HG02588 (cell line): ENCODE measurements around the gene TADA2A.
"Not testable (repeated sequence)": the region's sequence is repeated elsewhere in the genome, so short reads cannot be mapped to it uniquely, and the experiment has no call there.

Experiments used
- ATAC-seq: cut with Tn5 transposase; IDR thresholded peaks from one replicate; pipeline ENCODE4 v1.9.1; 2021; ENCODE audit warnings: mild to moderate bottlenecking, moderate library complexity; ENCODE audit not compliant: unreplicated experiment

The TADA2A gene

GRCh38 chr17:37457801-37458200, 51.1 kb downstream of the TADA2A start:
- ATAC-seq: not testable (repeated sequence)

GRCh38 chr17:37458805-37459204, 52.1 kb downstream of the TADA2A start:
- ATAC-seq: no peak

DNA sequence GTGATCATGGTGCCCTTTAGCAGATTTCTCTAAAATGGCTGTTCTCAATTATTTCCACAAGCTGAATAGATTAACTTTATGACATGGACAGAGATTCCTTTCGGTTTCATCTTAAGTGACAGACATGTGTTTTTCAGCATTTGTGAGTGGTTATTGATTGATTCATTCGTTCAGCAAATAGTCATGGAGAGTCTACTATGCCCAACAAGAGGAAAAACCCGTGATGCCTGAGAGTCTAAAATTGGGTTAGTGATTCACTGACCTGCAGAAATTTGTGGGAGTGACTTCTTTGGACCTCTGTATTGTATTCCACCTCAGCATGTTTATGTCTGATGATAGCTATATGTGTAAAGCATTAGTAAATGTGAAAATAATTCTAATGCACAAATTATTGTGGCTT, 55.0 kb downstream of the TADA2A start:
- no peak for ATAC-seq

DNA sequence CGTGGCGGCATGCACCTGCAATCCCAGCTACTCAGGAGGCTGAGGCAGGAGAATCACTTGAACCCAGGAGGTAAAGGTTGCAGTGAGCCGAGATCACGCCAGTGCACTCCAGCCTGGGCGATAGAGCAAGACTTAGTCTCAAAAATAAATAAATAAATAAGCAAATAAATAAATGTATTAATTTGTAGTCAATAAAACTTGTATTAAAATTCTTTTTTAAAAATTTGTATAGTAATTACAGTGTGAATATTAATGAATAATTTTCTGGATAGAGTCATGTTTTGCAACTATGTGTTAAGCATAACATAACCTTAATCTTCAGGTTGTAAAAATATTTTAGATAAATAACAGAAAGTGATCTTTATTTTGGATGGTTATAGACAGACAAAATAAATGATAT, 55.8 kb downstream of the TADA2A start:
- no peak for ATAC-seq

DNA sequence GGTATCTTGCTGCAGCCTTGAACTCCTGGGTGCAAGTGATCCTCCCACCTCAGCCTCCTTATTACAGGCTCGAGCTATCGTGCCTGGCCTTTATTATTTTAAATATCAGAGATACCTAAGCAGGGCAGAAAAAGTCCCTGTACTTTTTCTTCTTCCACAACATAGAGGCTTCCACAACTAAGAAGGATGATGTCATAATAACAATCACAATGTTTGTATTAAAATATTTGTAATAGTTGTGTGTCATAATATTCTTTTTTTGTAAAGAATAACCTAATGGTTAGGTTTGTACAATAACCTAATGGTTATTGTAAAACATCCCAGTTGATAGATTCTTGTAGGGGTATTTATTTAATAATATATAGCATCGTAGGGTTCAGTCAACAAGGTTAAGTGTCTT, 56.4 kb downstream of the TADA2A start:
- no peak for ATAC-seq

- ATAC-seq: no peak
Observed at GRCh38 chr17:37465069-37465616, 58.5 kb downstream of the TADA2A start.

GRCh38 chr17:37466471-37466870, 59.8 kb downstream of the TADA2A start:
- no peak for ATAC-seq

DNA sequence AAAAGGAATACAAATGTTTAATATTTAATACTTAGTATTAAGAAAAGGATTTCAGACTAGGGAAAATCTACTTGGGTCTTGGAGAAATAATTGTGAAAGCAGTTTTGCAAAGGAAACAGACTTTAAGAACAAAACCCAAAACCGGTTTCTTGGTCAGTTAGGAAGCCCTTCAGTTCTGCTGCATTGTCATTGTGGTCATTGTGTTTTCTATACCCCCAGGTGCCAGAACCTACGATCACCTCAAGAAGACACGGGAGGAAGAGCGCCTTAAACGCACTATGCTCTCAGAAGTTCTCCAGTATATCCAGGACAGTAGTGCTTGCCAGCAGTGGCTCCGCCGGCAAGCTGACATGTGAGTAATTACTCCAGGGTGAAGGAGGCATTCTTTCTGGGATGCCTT, 63.5 kb downstream of the TADA2A start:
- ATAC-seq: no peak

- no peak for ATAC-seq
Observed at GRCh38 chr17:37475731-37476420, 69.2 kb downstream of the TADA2A start.

DNA sequence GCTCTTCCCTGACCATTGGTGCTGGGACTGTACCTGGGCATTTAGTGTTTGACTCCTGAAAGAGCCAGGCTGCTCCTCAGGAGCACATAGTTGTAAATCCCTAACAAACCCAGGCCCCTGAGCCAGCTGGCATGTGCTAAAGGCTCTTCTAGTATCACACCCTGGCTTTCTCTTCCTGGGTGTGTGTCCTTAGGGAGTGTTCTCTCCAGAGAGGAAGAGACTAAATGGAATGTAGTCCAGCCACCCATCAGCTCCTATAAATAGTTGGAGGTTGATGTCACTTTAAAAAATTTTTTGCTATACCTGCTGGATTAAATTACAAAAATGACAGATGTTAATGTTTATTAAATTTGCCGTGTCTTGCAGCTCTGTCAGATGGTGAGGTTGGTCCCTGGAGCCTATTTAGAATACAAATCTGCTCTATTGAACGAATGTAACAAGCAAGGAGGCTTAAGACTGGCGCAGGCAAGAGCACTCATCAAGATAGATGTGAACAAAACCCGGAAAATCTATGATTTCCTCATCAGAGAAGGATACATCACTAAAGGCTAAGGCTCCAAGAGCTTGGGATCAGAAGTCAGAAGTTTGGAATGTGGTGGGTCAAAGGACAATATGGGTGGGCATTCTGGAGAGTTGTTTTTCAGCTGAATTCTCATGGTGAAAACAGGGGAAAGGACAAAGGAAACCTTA, 69.9 kb downstream of the TADA2A start:
- ATAC-seq: no peak

DNA sequence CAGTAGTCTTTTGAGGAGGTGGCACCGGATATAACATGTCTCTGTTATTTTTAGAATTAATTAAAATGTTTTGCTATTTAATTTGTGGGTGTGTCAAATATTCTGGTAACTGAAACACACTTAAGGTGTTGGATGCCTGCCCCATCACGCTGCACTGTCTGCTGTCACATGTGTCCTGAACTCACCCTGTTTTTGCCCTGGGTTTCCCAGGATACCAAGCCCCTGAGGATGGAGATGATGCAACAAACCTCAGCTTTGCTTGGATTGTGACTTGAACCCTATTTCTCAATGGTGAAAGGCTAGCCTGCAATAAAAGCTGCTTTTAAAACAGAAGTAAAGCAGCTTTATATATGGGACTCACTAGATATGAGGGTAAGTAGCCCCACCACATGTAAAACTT, 71.5 kb downstream of the TADA2A start:
- ATAC-seq: no peak

DNA sequence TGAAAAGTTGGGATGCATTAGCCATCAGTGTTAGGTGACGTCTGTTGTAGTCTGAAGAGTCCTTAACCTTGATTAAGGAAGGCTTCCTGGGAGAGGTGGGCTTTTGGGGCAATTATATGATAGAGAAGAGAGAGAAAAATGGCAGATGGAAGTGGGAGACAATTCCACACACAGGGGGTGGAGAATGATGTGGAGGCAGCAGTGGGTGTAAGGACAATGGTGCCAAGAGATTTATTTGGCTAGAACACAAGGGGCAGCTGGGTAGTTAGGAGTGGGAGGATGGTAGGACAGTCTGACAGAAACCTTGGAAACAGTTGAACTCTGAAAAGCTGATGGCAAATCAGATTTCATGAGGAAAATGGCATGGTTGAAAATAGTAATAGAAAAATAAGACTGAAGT, 72.3 kb downstream of the TADA2A start:
- ATAC-seq: no peak

DNA sequence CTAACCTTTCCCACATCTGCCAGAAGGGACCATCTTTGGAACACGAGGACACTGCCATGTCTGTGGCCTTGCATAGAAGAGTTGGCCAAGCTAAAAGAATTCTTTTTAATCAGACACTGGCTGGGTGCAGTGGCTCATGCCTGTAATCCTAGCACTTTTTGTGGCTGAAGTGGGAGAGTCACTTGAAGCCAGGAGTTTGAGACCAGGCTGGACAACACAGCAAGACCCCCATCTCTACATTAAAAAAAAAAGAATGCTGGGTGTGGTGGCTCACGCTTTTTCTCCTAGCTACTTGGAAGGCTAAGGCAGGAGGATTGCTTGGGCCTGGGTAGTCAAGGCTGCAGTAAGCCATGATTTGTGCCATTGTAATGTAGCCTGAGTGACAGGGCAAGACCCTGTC, 73.7 kb downstream of the TADA2A start:
- ATAC-seq: no peak

DNA sequence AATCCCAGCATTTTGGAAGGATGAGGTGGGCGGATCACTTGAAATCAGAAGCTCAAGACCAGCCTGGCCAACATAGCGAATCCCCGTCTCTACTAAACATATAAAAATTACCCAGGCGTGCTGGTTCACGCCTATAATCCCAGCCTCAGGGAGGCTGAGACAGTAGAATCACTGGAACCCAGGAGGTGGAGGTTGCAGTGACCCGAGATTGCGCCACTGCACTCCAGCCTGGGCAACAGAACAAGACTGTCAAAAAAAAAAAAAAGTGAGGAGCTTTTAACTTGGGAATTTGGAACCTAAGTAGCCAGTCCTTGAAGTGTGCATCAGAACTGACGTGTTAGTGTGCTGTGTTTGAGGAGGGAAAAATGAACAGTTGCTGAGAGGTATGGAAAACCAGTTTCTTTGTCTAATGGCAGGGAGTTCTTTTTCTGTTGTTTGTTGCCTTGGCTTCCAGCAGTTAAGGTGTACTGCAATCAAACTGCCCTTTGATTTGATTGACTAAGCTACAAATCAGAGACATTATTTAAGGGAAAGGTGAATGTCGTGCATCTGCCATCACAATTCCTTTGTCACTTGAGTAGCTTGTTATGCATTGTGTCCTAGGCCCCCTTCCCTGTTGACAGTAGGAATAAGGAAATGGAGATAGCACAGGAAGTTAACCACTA, 74.4 kb downstream of the TADA2A start:
- ATAC-seq: no peak

DNA sequence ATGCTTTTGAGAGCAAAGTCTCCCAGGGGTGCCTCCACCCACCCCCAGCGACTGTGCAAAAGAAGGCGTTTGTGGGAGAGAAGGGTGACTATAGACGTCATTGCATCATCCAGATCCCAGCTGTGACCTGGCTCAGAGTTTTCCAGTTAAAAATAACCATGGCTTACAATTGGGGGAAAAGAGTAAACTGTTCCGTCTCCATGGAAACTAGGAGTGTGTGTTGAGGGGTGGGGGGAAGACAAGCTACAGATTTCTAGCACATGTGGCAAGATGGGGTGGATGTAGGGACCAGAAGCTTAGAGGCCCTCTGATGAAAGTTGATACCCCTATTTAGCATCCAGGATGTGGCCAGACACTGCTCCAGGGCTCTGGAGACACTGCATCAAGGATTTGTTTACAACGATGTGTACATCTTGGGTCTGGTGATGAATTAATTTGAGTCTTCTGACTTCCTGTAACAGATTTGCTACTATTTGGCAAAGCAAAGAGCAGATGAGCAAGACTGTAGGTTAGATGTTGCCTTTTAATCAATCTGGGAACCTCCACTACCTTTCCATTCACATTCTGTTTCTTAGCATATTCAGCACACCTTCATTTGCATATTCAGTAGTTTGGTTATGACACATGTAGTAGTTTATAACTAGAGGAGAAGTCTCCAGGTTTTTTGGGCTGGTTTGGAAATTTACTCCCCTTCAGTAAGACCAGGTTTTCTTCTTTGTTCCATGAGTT, 76.8 kb downstream of the TADA2A start:
- ATAC-seq: no peak

- ATAC-seq: no peak
Observed at GRCh38 chr17:37485938-37486570, 79.4 kb downstream of the TADA2A start.

- no peak for ATAC-seq
Observed at GRCh38 chr17:37488009-37488604, 81.4 kb downstream of the TADA2A start.

- ATAC-seq: no peak
Observed at GRCh38 chr17:37488607-37489196, 82.0 kb downstream of the TADA2A start.

DNA sequence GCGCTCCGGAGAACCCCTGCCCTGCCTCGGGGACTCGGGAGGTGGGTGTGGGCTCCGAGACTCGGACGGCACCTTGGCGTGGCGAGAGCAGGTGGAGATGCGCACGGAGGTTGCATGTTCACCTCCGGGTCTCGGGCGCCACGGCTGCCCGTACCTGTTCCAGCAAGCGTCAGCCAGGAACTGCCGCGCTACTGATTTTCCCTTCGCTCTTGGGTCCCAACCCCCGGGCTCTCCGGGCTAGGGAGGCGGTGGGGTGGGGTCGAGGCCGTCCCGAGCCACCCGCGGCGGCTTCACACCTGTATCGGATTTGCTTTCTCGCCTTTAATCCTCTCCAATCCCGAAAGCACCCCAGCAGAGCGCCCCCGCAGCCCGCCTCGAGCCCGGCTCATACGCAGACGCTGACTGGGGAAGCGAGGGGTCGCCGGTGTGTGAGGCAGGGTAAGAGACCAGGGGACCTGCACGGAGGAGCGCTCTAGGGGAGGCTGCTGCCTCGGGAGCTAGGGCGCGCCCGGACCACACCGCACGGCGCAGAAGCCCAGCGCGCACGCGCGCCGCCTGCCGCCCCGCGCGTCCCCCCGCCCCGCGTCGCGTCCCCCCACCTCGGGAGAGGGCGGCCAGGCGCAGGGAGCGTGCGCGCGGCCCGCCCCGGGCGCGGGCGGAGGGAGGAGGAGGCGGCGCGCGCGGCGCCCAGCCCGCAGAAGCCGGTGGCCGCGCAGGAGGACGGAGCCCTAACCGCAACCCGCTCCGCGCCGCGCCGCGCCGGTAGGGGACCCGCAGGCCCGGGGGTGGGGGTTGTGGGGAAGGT, 82.7 kb downstream of the TADA2A start, which contains the start of gene DUSP14:
DUSP14 (plus strand) TSS at position 695 of the 805 bp plus-strand sequence. CDS start 22,382 bp downstream, outside the sequence.
- ATAC-seq: peak; percentile 61
